GM19351 (cell line): ENCODE measurements around the gene DAB2IP.

Experiments
- ATAC-seq: cut with Tn5 transposase; IDR thresholded peaks from one replicate; pipeline ENCODE4 v1.9.1; 2021; ENCODE audit warnings: mild to moderate bottlenecking, moderate library complexity; ENCODE audit not compliant: unreplicated experiment

DAB2IP gene

DNA sequence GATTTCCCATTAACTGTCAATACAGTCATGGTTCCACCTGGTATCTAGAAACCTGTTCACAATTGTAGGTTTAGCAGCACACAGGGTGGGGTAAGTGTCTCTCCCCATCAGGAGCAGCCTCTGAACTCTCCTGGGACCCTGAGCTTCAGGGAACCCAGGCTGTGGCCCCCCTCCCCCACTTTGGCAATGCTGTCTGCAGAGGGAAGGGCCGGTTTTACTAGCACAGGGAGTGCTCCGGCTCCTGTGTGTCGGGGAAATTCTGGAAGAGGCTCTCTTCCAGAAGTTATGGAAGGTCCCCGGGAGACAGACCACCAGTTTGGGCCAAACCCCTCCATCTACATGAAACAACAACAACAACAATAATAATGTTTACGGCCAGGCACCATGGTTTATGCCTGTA lies 9.9 kb downstream of the DAB2IP start:
- no peak for ATAC-seq

DNA sequence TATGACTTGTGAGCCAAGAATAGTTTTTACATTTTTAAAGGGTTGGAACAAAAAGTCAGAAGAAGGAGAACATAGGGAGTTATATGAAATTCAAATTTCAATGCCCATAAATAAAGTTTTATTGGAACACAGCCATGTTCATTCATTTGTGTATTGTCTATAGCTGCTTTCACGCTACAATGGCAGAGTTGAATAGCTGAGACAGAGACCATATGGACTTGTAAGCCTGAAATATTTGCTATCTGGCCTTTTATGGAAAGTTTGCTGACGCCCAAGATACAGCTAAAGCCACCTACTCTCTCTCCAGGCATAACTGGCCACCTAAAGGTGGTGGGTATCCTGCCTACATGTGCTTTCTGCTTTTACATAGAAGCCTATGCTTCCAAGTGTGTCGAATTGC lies 10.9 kb downstream of the DAB2IP start:
- no peak for ATAC-seq

DNA sequence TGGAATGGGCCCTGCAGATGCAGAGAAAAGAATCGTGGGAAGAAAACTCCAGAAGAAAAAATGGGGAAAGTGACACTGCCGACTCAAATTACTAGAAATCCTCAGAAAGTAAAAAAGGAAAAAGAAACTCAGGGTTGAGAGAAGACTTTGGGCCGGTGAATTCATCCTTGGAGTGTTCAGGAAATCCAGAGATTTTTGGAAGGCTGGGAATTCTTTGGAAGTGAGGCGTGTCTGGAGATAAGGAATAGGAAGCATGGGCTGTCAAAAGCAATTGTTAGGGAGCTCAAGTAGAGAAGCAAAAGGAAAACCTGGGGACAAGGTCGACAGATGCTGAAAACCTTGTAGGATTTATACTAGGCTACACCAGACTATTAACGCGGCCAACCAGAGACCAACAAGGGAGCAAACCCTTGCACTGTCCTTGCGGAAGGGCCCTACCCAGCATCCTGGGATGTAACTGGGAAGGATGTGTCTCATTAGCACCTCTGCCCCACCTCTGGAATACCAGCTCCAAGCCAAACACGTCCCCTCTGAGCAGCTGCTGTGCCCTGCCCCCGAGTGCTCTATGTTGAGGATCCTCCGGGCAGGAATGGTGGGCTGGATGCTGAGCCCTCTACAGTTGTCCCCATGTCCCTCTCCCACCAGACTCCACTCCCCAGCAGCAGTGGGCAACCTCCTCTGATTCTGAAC lies 11.6 kb downstream of the DAB2IP start:
- no peak for ATAC-seq

GRCh38 chr9:121663591-121663990 lies 12.2 kb downstream of the DAB2IP start:
- no peak for ATAC-seq

GRCh38 chr9:121666294-121666693 lies 14.9 kb downstream of the DAB2IP start:
- no peak for ATAC-seq

- no peak for ATAC-seq
Measured at GRCh38 chr9:121667214-121667613, 15.8 kb downstream of the DAB2IP start.

DNA sequence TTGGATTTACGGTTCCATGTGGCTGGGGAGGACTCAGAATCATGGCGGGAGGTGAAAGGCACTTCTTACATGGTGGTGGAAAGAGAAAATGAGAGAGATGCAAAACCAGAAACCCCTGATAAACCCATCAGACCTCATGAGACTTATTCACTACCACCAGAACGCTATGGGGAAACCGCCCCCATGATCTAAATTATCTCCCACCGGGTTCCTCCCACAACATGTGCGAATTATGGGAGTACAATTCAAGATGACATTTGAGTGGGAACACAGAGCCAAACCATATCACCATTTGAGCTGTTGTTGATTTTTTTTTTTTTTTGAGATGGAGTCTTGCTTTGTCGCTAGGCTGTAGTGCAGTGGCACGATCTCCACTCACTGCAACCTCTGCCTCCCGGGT lies 16.5 kb downstream of the DAB2IP start:
- no peak for ATAC-seq

- no peak for ATAC-seq
Measured at GRCh38 chr9:121670431-121670830, 19.0 kb downstream of the DAB2IP start.

GRCh38 chr9:121671612-121672155 lies 20.2 kb downstream of the DAB2IP start:
- ATAC-seq = no peak

DNA sequence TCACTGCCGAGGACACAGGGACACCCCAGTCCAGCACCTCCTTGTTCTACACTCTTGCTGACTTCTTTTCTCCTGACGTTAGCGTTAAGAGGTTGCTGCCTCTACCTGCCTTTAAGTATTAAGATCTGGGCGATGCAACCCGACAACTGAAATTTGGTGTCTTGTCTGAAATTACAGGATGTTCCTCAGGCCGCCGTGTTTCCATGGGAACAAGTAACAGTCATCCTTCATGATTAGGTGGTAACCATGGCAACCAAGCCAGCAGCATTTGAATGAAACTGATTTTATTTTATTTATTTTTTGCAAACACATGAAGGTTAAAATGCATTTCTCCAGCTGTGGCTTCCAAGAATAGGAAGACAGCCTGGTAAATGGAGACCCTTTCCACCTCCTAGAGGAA lies 20.8 kb downstream of the DAB2IP start:
- ATAC-seq = no peak

- no peak for ATAC-seq
Measured at GRCh38 chr9:121672986-121673385, 21.6 kb downstream of the DAB2IP start.

- no peak for ATAC-seq
Measured at GRCh38 chr9:121673576-121673975, 22.1 kb downstream of the DAB2IP start.

GRCh38 chr9:121674017-121674416 lies 22.6 kb downstream of the DAB2IP start:
- ATAC-seq = no peak

DNA sequence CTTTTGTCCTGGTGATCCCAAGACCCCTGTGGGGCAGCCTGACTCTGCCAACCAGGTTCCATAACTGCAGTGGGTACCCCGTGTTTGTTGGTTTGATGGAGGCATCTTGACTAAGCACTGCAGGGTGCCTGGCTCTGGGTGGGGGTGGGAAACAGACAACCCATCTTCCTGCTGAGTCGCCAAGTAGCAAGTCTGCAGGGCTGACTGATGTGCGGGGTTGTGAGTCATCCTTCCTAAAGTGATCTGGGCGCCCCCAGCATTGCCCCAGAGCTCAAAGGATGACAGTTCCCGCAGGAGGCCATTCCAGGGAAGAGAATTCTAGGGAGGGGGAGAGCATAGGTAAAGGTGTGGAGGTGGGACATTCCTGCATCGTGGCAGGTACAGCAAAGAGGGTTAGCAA lies 23.5 kb downstream of the DAB2IP start:
- no peak for ATAC-seq

- ATAC-seq = no peak
Measured at GRCh38 chr9:121675381-121675780, 23.9 kb downstream of the DAB2IP start.

DNA sequence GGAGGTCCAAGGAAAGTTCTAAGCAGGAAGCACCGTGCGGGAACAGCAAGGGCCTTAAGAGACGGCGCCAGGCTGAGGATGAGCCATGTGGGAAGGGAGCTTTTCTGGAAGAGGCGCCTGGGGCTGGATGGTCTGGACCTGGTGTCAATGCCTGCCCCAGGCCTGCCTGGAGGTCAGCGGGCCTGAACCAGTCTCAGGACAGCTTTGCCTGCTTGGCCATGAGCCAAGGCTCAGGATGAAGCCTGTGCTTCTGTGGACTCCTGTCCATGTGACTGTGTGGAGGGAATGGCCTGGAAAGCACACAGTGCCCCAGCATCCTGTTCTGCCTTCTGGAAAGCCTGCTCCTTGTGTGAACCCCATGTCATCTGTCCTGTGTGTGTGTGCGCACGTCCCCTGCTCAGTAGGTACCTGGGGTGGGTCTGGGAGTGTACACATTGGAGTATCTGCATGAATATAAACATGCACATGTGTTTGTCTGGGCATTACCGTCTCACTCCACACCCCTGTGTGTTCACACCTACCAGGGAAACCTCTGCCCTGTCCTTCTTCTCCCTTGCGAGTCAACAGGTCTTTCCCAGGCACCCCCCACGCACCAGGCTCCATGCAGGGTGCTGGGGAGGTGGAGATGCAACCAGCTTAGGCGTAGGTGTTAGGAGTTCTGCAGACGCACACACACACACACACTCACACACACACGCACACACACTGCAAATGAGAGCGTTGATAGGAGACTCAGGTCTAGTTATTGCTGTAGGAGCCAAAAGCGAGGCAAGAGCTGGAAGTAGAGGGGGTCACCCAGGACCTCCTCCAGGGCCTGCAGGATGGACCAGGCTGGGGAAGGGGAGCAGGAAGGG lies 24.8 kb downstream of the DAB2IP start:
- ATAC-seq = no peak

DNA sequence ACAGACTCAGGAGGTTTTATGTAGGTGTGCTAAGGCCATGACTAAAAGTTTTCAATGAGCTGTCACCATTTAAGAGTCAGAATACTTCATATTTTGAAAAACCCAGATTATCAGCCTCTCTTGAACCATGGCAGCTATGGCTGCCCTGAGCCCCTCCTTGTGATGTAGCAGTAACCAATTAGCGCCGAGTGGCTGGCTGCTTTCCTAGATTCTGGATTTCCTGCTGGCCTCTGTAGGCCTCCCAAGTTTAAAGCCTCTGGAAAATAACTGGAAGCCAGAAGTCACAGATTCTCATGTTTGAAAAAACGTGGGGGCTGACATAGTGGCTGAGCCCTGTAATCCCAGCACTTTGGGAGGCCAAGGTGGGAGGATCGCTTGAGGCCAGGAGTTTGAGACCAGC lies 25.5 kb downstream of the DAB2IP start:
- ATAC-seq = no peak

- no peak for ATAC-seq
Measured at GRCh38 chr9:121678501-121679022, 27.1 kb downstream of the DAB2IP start.

- no peak for ATAC-seq
Measured at GRCh38 chr9:121679901-121680635, 28.6 kb downstream of the DAB2IP start.

DNA sequence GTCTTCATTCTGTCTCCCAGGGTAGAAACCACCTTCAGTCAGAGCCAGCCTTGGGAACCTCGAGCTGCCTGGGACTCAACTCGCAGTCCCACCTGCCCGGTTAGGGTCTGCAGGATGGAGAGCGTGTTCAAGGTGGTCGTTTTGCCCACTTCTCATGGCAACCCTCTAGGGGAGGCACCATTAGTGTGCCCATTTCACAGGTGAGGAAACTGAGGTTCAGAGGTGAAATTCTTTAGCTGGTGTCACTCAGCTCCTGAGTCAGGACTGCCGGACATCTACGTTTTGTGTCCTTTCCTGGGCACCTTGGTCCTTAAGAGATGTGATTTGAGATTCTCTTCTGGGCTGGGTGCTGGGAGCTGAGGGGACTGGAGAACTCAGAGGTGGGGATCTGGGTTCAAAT lies 30.0 kb downstream of the DAB2IP start:
- no peak for ATAC-seq

- no peak for ATAC-seq
Measured at GRCh38 chr9:121682201-121682600, 30.8 kb downstream of the DAB2IP start.
